ENCODE data around the gene CTPS2.

Gene CTPS2

DNA sequence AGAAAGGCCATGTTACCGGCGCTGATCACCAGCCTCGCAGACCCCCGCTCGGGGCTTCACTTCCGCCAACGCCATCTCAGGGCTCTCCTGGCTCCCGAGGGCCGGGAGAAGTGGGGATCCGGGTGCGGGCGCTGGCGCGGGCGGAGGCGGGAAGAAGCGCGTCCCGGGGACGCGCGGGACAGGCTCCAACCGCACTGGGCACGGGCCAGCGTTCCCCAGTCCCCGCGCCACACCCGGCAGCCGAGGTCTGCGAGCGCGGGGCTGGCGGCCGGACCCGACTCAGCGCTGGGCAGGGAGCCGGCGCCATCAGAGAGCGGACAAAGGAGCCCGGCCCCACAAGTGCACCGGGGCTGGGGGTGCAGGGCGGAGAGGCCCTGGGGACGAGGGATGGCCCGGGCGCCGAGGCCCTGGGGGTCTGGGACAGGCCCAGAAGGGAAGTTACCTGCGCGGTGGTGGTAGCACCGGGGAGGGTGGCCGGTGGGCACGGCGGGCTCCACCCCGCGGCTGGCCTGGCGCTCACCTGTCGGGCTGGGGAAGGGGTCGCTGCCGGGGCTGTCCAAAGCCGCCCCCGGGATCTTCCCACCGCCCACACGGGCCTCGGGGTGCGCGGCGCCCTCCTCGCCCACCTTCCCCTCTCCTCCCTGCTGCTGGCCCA lies 449 bp downstream of the CTPS2 start:
- no peak for DNase-seq

DNA sequence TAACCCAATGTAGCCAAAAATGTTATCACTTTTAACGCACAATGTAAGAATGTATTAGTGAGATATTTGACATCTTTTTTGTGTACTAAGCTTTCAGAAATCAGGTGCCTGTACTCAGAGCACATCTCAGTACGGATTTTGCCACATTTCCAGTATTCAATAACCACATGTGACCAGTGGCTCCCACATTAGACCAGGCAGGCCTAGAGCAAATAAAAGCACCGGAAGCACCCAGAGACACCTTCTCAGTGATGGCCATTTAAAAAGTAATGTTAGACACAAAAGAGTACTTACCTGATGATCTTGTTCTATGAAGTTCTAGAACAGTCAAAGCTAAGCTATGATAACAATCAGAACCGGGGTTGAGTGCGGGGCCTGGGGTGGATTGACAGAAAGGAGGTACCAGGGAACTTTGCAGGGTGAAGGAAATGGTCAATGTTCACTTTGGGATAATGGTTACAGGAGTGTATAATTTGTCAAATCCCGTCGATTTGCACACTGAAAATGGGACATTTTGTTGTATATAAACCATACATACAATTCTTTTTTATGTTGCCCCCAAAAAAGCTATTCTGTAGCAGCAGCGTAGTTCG lies 1.2 kb downstream of the CTPS2 start:
- DNase-seq, result no peak

DNA sequence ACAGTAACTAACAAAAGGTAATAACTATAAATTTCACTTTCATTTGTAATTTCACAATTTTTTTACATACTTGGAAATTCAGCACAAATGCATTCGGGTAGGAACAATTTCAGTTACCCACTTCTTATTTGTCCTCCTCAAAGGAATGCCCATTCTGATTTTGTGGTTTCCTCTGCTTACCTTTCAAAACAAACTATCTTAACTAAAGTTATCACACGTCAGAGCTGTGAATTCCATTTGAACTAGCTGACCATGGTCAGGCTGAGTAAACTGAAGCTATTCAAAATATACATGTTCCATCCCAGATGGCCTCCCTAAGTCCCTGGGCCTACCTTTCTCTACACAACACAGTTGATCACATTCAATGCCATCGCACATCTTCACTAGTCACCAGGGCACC lies 4.5 kb downstream of the CTPS2 start:
- DNase-seq, result no peak

DNA sequence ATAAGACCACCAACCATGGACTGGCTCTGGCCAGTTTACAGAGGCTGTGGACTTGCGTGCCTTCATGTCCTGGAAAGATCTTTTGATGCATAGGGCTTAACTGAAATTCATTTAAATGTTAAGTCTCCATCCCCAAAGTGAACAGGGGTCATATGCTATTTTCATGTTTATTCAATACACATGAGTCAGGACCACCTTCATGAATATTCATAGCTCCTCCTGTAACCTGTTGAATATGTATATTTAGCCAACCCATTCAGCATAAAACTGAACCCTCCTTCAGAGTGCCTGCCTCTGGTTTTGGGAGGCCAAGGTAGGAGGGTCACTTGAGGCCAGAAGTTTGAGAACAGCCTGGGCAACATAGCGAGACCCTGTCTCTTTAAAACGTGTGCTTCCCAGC lies 7.1 kb downstream of the CTPS2 start:
- no peak for DNase-seq

DNA sequence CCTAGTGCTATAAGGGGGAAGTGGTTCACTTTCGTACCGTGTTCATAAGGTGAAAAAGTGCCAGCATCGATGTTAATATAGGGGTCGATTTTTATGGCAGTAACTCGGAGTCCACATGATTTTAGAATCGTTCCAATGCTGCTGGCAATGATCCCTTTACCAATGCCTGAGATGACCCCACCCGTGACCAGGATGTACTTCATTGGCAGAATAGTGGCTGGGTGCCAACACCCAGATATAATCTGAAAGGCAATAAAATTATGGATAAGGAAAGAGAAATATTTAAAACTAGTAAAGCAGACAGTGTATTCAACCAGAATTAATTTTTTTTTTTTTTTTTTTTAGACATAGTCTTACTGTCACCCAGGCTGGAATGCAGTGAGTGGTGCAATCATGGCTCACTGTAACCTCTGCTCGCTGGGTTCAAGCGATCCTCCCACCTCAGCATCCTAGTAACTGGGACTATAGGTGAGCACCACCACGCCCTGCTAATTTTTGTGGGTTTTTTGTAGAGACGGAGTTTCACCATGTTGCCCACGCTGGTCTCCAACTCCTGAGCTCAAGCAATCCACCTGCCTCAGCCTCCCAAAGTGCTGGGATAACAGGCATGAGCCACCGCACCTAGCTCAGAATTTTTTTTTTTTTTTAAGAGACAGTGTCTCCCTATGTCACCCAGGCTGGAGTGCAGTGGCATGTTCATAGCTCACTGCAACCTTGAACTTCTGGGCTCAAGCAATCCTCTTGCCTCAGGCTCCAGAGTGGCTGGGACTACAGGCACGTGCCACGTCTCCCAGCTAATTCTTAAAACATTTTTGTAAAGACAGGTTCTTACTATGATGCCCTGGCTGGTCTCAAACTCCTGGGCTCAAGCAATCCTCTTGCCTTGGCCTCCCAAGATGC lies 9.5 kb downstream of the CTPS2 start:
- DNase-seq, result no peak

DNA sequence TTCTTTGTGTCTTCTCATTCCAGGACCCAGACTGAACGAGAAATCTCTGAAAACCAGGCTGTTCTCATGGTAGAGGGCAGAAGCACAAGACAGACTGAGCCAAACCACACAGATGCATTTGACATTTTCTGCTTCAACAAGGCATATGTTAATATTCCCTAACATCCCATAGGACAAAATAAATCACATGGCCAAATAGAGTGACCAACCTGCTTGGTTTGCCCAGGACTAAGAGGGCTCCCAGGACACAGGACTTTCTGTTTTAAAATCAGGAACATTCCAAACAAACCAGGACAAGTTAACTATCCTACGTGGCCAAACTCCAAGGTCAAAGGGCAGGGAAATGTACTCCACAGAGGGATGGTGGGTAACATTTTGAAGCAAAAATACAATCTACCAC lies 11.7 kb downstream of the CTPS2 start:
- DNase-seq, result no peak

DNA sequence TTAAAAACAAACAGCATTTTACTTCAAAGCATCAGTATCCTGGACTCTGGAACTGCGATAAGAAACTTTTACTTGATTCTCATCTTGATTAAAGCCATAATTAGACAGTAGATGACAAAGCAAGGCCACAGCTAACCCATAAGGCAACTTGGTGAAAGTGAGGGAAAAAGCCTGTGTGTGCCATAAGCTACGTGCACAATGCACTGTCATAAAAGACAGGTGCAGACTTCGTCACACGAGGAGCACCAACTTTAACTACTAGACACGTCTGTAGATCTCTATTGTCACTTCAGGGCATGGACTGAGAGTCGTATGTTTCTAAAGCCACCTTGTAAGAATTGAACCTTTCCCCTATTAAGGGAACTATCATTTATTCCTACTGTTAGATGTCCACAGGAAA lies 13.1 kb downstream of the CTPS2 start:
- no peak for DNase-seq

DNA sequence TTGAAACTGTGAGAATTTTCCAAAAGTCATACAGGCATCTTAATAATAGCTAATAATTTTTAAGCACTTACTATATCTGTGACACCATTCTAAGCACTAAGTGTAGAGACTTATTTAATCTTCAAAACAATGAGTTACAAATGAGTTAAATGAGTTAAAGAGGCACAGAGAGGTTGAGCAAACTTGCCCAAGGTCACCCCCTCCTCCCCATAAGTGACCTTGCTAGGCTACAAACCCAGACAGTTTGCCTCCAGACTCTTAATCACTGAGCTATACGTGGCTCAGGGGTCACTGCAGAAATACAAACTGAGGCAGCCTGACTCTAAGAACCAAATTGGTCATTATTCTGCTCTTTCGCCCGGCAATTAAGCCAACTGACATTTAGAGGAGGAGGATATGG lies 15.5 kb downstream of the CTPS2 start:
- DNase-seq, result no peak

DNA sequence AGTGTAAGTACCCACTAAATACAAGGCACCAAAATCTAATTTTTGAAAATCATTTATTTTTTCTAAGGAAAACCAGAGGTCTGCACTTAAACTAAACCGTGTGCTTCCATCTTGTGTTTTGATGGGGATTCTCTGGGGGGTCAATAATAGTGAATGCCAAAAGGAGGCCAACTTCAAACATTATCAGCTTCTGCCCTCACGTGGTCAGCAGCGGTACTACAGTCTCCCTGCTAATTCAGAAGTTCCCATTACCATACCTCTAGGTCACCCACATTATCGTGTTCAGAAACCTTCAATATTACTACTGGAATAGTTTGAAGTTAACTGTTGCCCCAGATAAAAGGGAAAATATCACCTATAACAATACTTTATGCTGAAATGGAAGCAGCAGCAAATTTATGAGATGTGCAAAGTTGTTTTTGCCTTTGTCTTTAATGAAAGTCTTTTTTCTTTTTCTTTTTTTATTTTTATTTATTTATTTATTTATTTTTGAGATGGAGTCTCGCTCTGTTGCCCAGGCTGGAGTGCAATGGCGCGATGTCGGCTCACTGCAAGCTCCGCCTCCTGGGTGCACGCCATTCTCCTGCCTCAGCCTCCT lies 17.3 kb downstream of the CTPS2 start:
- no peak for DNase-seq

DNA sequence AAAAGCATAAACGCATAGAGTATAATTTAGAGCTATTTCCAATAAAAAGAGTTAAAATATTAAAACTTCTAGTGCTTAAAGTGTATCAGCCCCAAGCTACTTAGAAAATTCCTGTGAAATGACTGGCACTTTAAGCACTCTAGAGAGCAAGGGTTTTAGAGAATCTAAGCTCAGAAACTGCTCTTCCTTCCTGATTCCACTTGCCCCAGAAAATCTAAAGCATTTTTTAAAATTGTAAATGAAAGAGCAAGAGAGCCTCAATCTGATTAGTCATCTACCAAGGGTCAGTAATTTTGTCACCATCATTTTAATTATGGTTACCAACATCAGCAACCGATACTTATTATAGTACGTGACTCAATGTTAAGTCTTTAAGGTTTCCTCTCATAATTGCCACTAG lies 25.0 kb downstream of the CTPS2 start:
- DNase-seq, result no peak

DNA sequence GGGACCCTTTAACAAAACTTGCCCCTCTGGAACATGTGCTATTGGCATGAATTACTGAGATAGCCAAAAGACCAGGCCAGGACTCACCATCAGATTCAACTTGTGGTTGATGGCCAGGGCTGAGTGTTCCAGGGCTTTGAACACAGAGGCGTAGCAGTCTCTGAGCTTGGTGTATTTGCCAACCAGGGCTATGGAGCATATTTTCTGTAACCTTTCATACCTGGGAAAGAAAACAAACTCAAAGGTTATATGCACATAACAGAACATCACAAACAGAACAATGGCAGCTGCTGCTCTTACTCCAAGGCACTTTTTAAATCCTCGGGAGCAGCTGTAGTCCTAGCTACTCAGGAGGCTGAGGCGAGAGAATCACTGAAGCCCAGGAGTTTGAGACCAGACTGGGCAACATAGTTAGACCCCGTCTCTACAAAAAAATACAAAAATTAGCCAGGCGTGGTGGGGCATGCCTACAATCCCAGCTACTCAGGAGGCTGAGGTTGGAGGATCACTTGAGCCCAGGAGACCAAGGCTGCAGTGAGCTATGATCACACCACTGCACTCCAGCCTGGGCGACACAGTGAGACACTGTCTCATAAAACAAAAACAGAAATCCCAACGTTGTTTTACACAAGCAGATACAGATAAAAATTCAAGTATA lies 29.3 kb downstream of the CTPS2 start:
- no peak for DNase-seq

DNA sequence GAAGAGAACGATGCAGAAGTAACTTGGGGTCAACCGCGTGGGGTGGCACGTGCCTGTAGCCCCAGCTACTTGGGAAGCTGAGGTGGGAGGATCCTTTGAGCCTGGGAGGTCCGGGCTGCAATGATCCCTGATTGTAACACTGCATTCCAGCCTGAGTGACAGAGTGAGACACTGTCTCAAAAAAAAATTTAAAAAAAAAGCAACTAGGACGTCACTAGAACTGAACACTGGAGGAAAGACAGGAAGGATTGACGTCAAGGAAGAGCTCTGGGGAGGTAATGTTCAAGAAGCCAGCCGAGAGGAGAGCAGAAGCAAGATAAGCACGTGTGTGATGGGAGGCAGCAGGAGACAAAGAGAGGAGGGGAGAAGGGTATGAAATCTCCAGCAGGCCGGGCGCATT lies 33.8 kb downstream of the CTPS2 start:
- no peak for DNase-seq

DNA sequence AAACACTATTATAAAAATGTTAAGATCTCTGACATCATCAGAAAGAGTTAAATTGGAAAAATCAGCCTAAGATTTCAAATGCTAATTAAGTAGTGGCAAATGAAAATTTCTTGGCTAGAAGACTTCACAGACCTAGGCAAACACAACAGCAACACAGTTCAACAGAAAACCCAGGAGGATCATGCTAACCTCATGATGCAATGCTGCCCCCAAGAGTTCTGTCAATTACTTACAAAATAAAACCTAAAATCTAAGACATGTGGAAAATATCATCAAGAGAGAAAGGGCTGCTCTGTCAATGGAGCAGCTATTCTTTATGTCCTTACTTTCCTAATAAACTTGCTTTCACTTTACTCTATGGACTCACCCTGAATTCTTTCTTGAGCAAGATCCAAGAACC lies 41.5 kb downstream of the CTPS2 start:
- peak; percentile 46 for DNase-seq

DNA sequence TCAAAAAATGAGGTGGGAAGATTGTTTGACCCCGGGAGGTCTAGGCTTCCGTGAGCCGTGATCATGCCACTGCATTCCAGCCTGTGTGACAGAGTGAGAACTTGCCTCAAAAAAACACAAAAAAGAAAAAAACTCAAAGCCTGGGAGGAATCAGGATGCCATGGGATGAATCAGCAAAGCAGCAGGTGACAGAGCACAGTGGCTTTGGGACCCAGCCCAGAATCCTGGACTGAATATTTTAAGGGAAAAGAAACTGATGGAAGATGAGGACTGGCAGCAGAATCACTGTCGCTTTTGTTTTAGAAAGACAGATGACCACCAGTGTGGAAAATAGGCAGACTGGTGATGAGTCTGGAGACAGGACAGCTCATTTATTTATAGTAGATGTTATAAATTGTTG lies 45.9 kb downstream of the CTPS2 start:
- DNase-seq, result no peak

DNA sequence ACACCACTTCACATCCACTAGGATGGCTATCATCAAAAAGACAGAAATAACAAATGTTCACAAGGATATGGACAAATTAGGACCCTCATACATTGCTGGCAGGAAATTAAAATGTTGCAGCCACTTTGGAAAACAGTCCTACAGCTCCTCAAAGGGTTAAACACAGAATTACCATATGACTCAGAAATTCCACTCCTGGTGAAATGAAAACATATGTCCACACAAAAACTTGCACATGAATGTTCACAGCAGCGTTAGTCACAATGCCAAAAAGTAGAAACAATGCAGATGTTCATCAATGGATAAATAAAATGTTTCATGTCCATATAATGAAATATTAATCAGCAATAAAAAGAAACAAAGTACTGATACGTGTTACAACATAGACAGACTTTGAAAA lies 47.4 kb downstream of the CTPS2 start:
- DNase-seq, result no peak

DNA sequence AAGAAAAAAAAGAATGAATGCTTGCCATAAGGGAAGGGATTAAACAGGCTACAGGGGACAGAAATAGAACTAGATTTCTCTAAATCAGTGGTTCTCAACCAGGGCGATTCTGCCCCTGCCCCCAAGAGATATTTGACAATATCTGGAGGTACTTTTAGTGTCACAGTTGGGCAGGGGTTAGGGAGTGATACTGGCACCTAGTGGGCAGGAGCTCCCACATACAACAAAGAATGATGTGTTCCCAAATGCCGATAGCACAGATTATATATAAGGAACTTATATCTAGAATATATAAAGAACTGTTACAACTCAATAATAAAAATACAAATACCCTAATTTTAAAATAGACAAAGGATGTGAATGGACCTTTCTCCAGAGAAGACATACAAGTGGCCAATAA lies 47.8 kb downstream of the CTPS2 start:
- DNase-seq, result no peak

DNA sequence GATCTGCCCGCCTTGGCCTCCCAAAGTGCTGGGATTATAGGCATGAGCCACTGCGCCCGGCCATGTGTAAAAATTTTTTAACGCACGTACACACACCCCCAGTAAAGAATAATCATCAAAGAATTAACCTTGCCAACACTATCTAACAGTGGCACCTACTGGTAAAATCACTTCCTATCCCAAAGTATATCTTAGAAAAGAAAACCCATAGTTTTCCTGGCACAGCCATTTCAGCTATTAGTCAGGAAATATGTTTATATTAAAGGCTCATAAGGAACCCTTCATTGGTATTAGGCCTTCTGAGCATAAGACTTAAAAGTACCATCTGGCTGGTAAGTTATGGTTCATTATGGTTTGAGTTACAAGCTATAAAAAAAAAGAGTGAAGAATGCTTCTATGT lies 48.4 kb downstream of the CTPS2 start:
- DNase-seq, result no peak

DNA sequence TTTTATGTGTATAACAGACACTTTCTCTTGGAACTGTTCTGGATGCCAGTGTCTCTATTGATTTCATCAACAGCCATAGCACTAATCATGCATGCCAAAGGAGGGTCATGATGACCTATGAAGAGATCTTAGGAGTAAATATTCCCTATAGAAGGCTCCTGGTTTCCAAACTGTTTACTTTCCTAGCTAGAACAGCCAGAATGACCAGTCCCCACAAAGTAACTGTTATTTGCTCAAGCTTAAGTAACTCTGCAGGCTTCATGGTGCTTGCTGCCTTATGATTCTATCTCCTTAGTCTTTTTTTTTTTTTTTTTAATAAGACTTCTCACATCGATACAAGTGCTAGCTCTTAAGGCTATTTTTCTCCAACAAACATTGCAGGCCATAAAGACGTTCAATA lies 50.1 kb downstream of the CTPS2 start:
- no peak for DNase-seq

DNA sequence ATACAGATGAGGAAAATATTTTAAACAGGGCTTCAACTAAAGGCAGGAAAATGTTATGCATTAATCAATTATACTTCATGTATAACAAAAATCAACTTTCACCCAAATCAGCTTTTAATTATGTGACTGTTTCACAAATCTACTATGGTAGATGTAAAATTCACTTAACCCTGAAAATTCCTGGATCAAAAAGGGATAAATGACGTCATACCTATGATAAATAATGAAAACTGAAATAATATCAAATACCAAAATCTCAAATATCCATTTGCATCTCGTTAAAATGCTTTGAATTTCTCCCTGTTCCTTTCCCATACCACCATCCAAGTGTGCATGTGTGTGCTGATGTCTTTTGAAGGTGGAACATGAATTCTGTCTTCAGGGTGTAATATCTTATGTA lies 51.0 kb downstream of the CTPS2 start:
- no peak for DNase-seq

DNA sequence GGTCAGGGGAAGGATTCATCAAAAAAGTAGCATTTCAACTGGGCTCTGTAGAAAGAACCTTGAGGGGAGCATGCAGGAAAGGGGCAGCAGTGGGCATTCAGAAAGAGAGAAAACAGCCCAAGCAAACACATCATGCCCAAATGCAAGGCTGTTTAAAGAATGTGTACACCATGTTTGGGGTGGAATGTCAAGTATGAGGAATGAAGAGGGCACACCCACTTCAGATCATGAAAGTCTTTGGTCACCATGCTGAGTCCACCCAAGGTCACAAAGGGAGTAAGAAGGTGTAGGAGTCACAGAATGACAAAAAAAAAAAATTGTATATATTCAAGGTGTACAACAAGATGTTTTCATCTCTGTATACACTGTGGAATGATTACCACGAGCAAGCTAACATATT lies 53.1 kb downstream of the CTPS2 start:
- no peak for DNase-seq

DNA sequence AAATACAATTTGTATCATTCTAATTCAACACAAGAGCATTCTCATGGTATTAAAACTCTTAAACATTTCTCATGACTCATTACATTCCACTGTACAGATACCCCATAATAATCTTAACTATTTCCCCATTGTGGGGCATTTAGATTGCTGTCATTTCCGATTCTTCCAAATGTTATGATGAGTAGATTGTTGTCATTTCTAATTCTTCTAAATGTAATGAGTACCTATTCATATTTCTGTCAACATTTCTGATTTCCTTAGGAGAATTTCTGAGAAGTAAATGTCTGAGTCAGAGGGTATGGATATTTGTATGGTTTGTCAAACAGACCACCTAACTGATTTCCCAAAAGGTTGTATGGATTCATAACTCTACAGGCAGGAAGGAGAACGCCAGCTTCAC lies 54.2 kb downstream of the CTPS2 start:
- DNase-seq, result no peak

DNA sequence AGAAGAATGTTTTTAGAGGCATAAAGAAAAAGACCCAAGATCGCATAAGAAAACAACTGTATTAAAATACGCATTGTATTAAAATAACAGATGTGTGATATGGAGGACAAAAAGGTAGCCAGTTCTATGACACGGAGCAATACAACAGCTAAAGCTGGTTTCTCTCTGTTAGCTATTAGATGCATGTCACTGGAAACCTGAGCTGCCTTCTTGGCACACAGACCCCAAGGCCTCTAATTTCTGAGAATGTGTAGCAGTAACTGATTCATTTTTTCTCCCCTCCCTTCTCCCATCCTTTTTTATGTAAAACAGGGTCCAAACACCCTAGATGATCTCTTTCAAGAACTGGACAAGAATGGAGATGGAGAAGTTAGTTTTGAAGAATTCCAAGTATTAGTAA lies 58.4 kb downstream of the CTPS2 start:
- DNase-seq, result no peak

DNA sequence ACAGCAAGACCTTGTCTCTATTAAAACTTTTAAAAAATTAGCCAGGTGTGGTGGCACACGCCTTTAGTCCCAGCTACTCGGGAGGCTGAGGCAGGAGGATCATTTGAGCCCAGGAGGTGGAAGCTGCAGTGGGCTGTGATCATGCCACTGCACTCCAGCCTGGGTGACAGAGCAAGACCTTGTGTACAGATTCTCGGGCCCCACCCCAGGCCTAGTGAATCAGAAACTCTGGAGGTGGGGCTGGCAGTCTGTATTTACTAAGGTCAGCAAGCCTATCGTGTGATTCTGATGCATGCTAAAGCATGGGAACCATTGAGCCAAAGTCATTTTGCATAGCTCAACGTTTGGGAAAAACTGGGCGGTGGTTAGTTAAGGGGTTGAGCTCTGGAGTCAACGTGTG lies 59.0 kb downstream of the CTPS2 start:
- no peak for DNase-seq
